HFFc6 (cell line): Measurements from ENCODE around the gene TUBA4B. TPM values are rescaled to one million over a fixed set of nuclear protein-coding genes. Genes with fewer than 3 reads are reported as not detected.

Experiments
- DNase-seq: peaks from one replicate; pipeline ENCODE4 v3.0.0-alpha.2; 2018
- H3K27ac Mint-ChIP-seq: 2 replicates; pipeline ENCODE4 v1.8.0; 2020; ENCODE audit warnings: mild to moderate bottlenecking, mixed read lengths
- H3K27me3 Mint-ChIP-seq: 2 replicates; pipeline ENCODE4 v1.8.0; 2021; ENCODE audit warnings: mild to moderate bottlenecking, moderate library complexity, mixed read lengths; ENCODE audit not compliant: insufficient read depth
- H3K36me3 Mint-ChIP-seq: 2 replicates; pipeline ENCODE4 v1.8.0; 2021; ENCODE audit warnings: low read depth, mixed read lengths
- H3K4me1 Mint-ChIP-seq: 2 replicates; pipeline ENCODE4 v1.8.0; 2020; ENCODE audit warnings: low read depth, mixed read lengths
- H3K4me3 Mint-ChIP-seq: 2 replicates; pipeline ENCODE4 v1.8.0; 2020; ENCODE audit warnings: mild to moderate bottlenecking, moderate library complexity, mixed read lengths
- H3K9me3 Mint-ChIP-seq: 2 replicates; pipeline ENCODE4 v1.8.0; 2020; ENCODE audit warnings: mild to moderate bottlenecking, mixed read lengths
- total RNA-seq, 6 experiments: library from RNA; stranded (reverse); fragmentation: NEBNext Ultra II Directional; extraction: Animal tissue kit (Norgen Biotek cat#: 25700); gene quantifications; 2 replicates in 1 of 6; 3 replicates in 5 of 6; pipeline ENCODE4 v1.2.3, GENCODE V29; 2021
- TF ChIP-seq, protein P1 (sequence below): fragments of 200-600 bp; sonication (generic); IDR thresholded peaks from 2 replicates; pipeline ENCODE4 v1.5.0; 2021; ENCODE audit warnings: antibody characterized with exemption, mild to moderate bottlenecking

Gene TUBA4B
- total RNA-seq, 6 experiments from 2014 or later, result not detected

DNA sequence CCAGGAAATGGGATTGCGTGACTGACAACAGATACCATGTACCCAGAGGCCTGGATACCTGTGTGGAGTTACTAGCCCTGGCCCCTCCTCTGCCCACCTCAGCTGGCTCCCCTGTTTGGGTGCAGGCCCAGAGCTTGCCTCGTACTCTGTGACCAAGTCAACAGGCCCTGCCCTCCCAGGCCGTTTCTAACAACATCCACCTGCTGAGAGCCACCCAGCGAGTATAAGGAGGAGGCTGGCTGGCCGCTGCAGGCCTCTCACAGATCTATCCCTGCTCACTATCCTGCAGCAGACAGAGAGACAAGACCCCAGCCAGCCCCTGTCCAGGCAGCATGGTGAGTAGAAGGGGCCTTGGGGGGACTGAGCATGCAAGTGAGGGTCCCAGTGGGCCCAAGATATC is 13.2 kb downstream of the TUBA4B start:
- Mint-ChIP-seq H3K27me3 (peaks cover 22% of the 10 kb centered on the region), H3K27ac (no peak overlapping the region), H3K4me3 (no peak overlapping the region), H3K4me1 (peaks cover 6% of the 10 kb centered on the region; the same call in 1 of the 2 replicates), H3K36me3 (no peaks in the 10 kb centered on the region), H3K9me3 (no peaks in the 10 kb centered on the region)
- DNase-seq, result no peak
- TF ChIP-seq, protein P1, sequence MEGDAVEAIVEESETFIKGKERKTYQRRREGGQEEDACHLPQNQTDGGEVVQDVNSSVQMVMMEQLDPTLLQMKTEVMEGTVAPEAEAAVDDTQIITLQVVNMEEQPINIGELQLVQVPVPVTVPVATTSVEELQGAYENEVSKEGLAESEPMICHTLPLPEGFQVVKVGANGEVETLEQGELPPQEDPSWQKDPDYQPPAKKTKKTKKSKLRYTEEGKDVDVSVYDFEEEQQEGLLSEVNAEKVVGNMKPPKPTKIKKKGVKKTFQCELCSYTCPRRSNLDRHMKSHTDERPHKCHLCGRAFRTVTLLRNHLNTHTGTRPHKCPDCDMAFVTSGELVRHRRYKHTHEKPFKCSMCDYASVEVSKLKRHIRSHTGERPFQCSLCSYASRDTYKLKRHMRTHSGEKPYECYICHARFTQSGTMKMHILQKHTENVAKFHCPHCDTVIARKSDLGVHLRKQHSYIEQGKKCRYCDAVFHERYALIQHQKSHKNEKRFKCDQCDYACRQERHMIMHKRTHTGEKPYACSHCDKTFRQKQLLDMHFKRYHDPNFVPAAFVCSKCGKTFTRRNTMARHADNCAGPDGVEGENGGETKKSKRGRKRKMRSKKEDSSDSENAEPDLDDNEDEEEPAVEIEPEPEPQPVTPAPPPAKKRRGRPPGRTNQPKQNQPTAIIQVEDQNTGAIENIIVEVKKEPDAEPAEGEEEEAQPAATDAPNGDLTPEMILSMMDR, result no peak

GRCh38 chr2:219266886-219267285 is 13.8 kb downstream of the TUBA4B start:
- Mint-ChIP-seq H3K27me3 (peaks cover 22% of the 10 kb centered on the region), H3K4me3 (no peak overlapping the region), H3K9me3 (no peaks in the 10 kb centered on the region), H3K4me1 (peaks cover 1% of the 10 kb centered on the region; the same call in 1 of the 2 replicates), H3K36me3 (no peaks in the 10 kb centered on the region), H3K27ac (no peak overlapping the region)
- DNase-seq, result no peak
- TF ChIP-seq, protein P1, result no peak

- TF ChIP-seq, protein P1, result no peak
- H3K4me1 Mint-ChIP-seq, result peaks cover 13% of the 10 kb centered on the region
- H3K27me3 Mint-ChIP-seq, result peaks cover 18% of the 10 kb centered on the region
- no peak overlapping the region for H3K27ac Mint-ChIP-seq
- H3K9me3 Mint-ChIP-seq, result no peaks in the 10 kb centered on the region
- no peaks in the 10 kb centered on the region for H3K36me3 Mint-ChIP-seq
- no peak for DNase-seq
- H3K4me3 Mint-ChIP-seq, result no peak overlapping the region
These were observed 15.3 kb downstream of the TUBA4B start for GRCh38 chr2:219268294-219268693.

DNA sequence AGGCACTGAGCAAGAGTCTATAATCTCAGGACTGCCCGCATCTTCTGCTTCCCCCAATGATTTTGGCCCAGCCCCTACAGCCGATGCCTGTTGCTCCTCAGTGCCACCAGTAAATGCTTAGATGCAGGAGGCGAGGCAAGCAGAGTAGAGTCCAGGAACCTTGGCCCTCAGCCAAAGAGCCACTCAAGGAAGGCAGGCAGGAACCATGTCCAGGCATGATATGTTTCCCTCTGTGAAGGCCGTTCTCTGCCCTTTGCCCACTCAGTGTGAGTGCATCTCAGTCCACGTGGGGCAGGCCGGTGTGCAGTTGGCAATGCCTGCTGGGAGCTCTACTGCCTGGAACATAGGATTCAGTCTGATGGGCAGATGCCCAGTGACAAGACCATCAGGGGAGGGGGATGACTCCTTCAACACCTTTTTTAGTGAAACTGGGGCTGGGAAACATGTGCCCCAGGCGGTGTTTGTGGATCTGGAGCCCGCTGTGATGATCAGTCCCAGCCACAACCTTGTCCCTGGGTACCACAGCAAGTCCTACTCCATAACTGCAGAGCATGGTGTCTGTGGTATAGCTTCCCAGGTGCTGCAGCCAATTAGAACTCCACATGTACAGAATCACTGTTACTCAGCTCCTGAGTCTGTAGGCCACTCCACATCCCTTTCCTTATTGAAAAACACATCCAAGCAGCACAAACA is 16.5 kb downstream of the TUBA4B start:
- Mint-ChIP-seq H3K4me1 (peaks cover 25% of the 10 kb centered on the region), H3K9me3 (no peaks in the 10 kb centered on the region), H3K27me3 (peaks cover 15% of the 10 kb centered on the region)

DNA sequence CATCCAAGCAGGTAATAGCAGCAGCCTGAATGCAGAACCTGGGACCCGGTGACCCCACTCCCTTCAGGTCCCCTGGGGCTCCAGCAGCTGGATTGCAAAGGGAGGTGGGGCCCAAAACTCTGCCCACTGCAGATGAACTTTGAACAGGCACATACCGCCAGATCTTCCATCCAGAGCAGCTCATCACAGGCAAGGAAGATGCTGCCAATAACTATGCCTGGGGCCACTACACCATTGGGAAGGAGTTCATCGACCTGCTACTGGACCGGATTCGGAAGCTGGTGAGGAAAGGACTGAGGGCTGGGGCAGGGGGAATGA is 17.0 kb downstream of the TUBA4B start:
- TF ChIP-seq, protein P1, result no peak
- Mint-ChIP-seq H3K36me3 (no peaks in the 10 kb centered on the region), H3K4me3 (no peak overlapping the region), H3K27me3 (peaks cover 11% of the 10 kb centered on the region), H3K27ac (no peak overlapping the region), H3K4me1 (peaks cover 30% of the 10 kb centered on the region), H3K9me3 (no peaks in the 10 kb centered on the region)
- no peak for DNase-seq

More for the DNA sequence above, 16.5 kb downstream of the TUBA4B start:
- DNase-seq, result no peak
- no peak overlapping the region for H3K4me3 Mint-ChIP-seq
- no peaks in the 10 kb centered on the region for H3K36me3 Mint-ChIP-seq
- H3K27ac Mint-ChIP-seq, result no peak overlapping the region
- TF ChIP-seq, protein P1, result no peak
